ENCODE results near the gene ESPN.

The ESPN gene

GRCh38 chr1:6498576-6499111 is 74.1 kb downstream of the ESPN start:
- DNase-seq = no peak

GRCh38 chr1:6499296-6499695 is 74.7 kb downstream of the ESPN start:
- DNase-seq = no peak

GRCh38 chr1:6500544-6501278 is 76.1 kb downstream of the ESPN start:
- no peak for DNase-seq

GRCh38 chr1:6501279-6501813 is 76.8 kb downstream of the ESPN start:
- DNase-seq = no peak

GRCh38 chr1:6502000-6502891 is 77.7 kb downstream of the ESPN start:
- no peak for DNase-seq

- DNase-seq = no peak
Observed at GRCh38 chr1:6503884-6504602, 79.5 kb downstream of the ESPN start.

GRCh38 chr1:6504887-6505286 is 80.3 kb downstream of the ESPN start:
- no peak for DNase-seq

- no peak for DNase-seq
Observed at GRCh38 chr1:6505367-6506209, 81.0 kb downstream of the ESPN start.

GRCh38 chr1:6506210-6507036 is 81.8 kb downstream of the ESPN start:
- DNase-seq = no peak

- no peak for DNase-seq
Observed at GRCh38 chr1:6507037-6507428, 82.5 kb downstream of the ESPN start.

GRCh38 chr1:6507461-6507911 is 82.9 kb downstream of the ESPN start:
- no peak for DNase-seq

GRCh38 chr1:6508154-6508815 is 83.7 kb downstream of the ESPN start:
- DNase-seq = no peak

- DNase-seq = no peak
Observed at GRCh38 chr1:6508816-6509189, 84.2 kb downstream of the ESPN start.

- no peak for DNase-seq
Observed at GRCh38 chr1:6509220-6509918, 84.8 kb downstream of the ESPN start.

GRCh38 chr1:6509919-6510291 is 85.3 kb downstream of the ESPN start:
- DNase-seq = no peak

- no peak for DNase-seq
Observed at GRCh38 chr1:6510493-6510892, 85.9 kb downstream of the ESPN start.
